Right ventricle myocardium superior (tissue), 1 donor: ENCODE results near the gene CABP7. TPM values are rescaled to one million over a fixed set of nuclear protein-coding genes. Genes with fewer than 3 reads are reported as not detected.

Experiments used
- ATAC-seq: fragments of 200-7000 bp; cut with Tn5 transposase; one replicate; pipeline ENCODE4 v1.9.1; 2020; ENCODE audit warnings: mild to moderate bottlenecking; ENCODE audit not compliant: poor library complexity
- DNase-seq: peaks from one replicate; pipeline ENCODE4 v3.0.0-alpha.2; 2020
- intact Hi-C: fragments of 100-400 bp; cut with DNase I; formaldehyde crosslinking; loops from one replicate; pipeline ENCODE4 v1.11.2; 2022
- total RNA-seq: library from RNA; stranded (reverse); fragmentation: NEBNext Ultra II Directional; extraction: Animal tissue kit (Norgen Biotek cat#: 25700); gene quantifications from one replicate; pipeline ENCODE4 v1.2.1, GENCODE V29; 2021
- donor health status: DM: no; HTN: yes; CAD: no; lungs with severe emphysema.

The CABP7 gene
- total RNA-seq, 1 donor from 2014 or later, result not detected

DNA sequence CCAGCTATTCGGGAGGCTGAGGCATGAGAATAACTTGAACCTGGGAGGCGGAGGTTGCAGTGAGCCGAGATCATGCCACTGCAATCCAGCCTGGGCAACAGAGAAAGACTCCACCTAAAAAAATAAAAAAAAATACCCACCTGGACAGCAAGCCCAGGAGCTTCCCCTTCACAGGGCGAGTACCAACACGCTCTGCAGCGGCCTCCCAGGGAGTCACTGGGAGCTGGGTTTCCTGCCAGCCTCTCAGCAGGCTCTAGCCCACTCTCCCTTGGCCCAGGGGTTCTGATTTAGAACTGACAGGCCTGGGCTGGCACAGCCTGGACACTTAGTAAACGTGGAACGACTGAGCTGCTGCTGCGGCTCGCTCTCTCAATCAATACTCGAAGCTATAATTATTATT is 2.0 kb upstream of the CABP7 start:
- intact Hi-C loops, result no loop called here
- ATAC-seq, result no peak
- DNase-seq, result no peak

DNA sequence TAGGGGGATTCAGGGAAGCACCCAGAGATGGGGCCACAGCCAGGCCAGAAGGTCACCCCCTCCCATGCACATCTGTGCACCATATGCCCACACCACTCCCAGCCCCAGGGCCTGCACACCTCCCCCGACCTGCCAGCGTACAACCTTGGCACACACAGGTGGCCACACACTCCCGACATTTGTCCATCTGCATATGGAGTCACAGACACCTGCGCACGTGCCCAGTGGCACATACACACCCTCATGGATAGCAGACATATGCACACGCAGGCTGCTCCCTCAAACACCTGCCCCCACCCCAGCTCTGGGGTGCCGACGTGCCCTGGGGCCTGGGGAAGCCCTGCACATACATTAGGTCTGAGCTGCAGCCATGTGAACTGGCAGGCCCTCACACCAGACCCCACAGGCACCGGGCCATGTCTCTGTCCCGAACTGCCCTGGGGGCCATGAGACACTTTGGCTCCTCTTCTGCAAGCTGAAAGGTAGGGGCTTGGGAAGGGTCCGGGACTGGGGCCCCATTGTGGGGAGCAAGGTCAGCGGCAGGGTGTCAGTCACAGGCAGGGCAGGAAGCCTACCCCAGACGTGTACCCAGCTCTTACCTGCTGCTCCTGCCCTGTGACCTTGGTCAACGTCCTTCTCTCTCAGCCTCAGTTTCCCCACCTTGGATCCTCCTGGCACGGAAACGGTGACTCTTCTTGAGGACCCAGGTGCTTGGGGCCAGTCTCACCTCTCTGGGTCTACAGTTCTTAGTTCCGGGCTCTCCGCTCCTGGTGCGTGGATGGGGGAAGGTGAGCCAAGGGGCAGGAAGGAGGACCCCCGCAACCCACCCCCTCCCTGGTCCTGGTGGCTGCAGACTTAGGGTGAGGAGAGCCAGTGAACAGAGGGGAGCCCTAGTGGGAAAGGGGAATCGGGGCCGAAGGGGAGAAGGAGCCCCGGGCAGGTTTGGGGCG is 579 bp upstream of the CABP7 start:
- no peak for DNase-seq
- intact Hi-C loops, result no loop called here
- ATAC-seq, result no peak

DNA sequence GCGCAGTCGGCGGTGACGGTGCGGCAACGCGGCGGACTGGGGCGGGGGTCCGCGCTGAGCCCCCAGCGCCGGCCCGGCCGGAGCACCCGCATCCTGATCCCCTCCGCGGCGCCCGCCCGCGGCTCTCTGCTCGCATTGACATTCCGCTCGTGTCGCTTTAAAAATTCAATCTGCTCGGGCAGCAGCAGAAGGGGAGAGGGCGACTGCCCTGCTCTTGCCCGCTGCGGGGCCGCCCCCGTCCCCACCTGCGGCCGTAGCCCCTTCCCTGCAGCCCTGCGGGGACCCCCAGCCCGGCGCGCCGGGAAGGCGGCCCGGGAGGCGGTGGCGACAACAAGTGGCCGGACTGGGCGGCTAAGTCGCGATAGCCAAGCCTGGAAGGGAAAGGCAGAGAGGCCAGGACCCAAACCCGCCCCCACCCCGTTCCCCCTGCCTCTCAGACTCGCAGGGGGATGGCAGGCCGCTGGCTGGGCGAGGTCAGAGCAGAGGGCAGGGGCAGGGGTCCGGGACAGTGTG is 1.1 kb downstream of the CABP7 start:
- ATAC-seq (no peak), DNase-seq (no peak)
- intact Hi-C loops, result no loop called here

DNA sequence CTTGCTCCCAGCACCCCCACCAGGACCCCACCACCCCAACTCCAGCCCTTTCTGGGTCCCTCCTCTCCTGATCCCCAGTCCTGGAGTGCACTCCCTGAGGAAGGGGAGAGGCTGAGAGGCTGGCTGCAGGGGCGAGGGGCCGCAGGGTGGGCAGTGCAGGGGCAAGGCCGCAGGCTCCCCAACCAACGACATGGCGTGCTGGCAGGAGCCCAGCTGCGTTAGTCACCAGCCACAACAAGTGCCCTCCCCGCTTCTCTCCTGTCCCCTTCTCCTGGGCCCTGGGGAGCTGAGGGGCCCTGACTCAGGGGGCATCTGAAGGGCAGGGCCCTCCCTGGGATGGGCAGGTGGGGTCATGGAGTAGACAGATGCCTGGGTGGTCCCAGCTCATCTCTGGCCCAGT is 2.3 kb downstream of the CABP7 start:
- DNase-seq (no peak), ATAC-seq (no peak)
- intact Hi-C loops, result no loop called here

DNA sequence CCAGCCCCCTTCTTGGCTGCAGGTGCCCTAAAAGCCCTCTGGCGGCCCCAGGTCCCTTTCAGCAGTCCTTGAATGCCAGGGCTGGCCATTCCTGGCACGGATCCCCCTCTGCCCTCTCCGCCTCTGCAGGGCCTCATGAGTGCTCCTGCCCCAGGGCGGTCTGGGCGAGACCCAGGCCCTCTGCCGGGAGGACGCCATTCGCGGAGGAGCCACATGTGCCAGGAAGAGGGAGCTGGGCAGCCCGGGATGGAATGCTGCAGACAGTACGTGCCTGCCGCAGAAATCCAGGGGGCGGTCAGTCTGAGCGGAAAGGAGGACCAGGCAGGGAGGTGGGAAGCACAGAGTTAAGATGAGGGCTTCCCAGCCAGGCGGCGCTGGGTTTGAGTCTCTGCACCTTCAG is 2.8 kb downstream of the CABP7 start:
- intact Hi-C loops, result no loop called here
- DNase-seq, result no peak
- ATAC-seq, result no peak

DNA sequence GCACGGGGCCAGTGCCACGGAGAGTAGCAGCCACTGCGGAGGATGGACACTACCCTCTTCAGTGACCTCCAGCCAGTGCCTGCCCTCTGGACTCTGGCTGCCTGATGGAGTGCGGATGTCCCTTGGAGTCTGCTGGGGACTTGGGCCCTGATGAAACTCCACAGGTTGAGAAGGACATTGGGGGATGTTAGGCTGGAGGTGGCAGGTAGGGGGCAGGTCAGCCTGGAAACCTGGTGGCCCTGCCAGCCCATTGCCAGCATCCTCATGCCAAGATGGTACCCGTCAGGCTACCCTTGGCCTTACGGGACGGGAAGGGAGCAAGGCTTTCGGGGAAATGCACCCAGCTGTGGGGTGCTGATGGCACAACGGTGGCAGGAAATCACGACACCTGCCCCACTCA is 4.0 kb downstream of the CABP7 start:
- intact Hi-C loops, result no loop called here
- DNase-seq, result no peak
- ATAC-seq, result no peak

DNA sequence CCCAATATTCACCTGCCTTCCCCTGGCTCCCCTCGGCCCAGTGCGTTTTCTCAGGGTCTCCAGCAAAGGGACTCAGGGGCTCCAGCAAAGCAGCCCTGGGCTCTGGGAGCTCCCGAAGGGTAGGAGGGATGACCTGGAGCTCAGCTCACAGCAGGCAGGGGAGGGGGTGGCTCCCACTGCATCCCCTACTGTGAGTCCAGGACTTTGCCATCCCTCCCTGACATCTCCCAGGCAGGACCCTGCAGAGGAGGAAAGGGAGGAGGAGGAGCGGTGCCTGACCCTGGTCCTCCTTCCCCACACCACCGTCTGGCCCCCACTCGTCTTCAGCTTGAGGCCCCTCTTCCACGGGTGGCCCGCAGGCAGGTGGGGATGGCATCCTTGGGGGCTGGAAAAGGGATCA is 5.0 kb downstream of the CABP7 start:
- intact Hi-C loops, result no loop called here
- ATAC-seq (no peak), DNase-seq (no peak)

DNA sequence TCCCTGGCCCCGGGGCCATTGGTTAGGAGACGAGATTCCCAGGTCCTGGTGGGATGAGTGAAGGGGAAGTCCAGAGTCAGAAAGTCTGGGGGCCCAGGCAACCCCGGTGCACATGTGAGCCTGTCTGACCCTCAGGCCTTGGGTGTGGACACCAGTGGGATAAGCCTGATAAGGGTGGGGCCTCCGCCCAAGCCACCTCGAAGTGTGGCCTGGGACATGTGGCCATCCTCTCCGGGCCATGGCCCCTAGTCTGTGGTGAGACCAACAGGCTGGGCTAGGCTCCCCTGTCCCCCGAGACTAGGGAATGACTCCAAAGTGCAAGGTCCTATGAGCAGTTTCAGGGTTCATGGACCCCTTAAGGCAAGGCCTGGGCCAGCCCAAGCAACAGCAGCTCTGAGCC is 6.3 kb downstream of the CABP7 start:
- intact Hi-C loops, result no loop called here
- DNase-seq (no peak), ATAC-seq (no peak)

DNA sequence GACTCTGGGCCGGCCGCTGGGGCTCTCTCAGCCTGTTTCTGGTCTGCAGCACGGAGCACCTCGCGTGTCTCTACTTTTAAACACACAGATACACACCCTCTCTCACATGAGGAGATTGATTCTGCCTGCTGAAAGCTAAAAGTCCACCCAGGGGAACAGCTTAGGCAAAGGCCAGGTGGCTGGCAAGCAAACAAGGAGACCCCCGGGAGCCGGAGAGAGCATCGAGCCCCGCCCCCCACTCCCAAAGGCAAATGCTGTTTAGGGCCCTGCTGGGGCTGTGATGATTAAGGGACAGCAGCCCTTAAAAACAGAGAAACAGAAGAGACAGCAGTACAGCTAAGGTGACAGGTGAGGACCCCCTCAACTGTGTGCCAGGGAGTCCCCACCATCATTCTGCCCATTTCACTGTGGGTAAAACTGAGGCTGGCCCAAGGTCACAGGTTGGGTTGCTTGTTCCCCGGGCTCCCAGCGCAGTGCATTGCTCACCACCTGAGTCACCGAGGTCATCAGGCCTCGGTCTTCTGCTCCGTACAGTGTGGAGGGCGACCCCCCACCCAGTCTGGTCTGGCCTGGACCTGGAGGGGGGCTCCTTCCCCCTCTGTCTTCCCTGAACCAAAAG is 6.8 kb downstream of the CABP7 start:
- intact Hi-C loops, result no loop called here
- ATAC-seq (no peak), DNase-seq (no peak)

DNA sequence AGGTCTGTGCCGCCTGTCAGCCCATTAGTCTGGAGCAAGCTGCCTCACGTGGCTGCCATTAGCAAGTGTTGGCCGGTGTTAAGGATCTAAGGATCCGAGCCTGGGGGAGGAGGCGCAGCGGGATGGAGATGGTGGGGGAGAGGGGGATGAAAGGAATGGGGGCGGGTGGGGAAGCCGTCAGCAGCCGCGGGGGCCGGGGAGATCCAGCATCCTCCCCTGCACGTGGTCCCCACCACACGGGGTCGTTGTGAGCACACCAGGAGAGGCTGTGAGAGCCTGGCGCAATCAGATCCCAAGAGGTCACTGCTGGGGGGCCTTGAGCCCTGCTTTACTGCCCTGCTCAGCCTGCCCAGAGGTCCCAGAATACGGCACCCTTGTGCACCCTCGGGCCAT is 7.3 kb downstream of the CABP7 start:
- ATAC-seq (peak; percentile 71), DNase-seq (peak; percentile 72)
- intact Hi-C loops, result no loop called here

DNA sequence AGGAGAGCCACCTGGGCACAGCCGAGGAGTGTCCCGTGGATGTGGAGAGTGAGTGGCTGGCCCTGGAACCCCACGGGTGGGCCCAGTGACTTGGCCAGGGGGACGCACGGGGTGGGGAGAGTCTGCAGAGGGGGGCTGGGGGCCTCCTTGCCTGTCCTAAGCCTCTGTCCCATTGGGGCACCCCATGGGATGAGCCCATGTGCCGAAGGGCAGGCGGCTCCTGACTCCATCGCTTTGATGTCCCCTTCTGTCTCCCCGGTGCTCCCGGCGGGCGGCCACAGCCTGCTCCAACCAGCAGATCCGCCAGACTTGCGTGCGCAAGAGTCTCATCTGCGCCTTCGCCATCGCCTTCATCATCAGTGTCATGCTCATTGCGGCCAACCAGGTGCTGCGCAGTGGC is 9.4 kb downstream of the CABP7 start:
- intact Hi-C loops, result no loop called here
- ATAC-seq (no peak), DNase-seq (no peak)

DNA sequence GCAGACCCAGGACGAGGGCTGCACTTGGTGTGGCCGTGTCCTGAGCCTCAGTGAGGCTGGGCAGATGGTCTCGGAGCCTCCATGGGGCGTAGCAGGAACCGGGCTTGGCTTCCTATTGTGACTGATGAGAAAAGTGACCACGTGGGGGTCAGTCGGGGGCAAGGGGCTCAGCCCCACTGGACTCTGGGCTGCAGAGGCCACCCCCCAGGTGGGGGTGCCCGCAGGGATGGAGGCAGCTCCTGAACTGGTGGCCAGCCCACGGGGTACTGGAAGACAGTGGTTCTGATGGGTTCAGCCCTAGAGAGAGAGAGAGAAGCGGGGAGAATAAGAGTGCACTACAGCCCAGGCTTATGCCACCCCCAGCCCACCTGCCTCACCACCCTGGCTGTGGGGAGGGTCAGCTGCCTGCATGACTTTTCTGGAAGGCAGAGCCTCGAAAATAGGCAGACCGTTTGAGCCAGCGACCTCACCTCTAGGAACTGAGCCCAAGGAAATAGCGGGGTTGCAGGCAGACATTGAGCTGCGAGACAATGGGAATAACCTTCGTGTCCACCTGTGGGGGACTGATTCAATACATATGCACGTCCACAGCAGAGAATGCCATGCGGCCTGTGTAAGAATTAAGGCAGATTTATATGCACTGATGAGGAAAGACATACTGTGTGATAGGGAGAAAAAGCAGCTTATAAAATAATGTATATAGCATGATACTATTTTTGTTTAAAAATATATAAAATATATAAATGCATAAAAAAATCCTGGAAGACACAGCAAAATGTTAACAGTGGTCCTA is 11.5 kb downstream of the CABP7 start:
- DNase-seq (no peak), ATAC-seq (no peak)
- intact Hi-C loops, result no loop called here

DNA sequence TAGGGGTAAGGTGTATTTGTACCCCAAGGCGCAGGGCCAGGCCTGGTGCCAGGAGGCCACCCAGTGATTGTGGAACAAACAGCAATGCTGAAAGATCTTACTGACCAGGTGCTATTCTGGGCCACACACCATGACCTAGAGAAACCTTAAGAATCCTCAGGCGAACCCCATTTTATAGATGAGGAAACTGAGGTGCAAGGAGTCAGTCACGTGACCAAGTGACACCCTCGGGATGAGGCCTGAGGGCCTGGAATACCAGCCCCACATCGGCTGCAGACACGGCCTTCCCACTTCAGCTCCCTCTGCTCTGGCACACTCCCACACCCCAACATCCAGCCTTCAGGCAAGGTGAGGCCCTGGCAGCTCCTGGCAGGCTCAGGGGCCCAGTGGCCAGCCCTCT is 13.1 kb downstream of the CABP7 start:
- intact Hi-C loops, result no loop called here
- ATAC-seq (no peak), DNase-seq (no peak)

DNA sequence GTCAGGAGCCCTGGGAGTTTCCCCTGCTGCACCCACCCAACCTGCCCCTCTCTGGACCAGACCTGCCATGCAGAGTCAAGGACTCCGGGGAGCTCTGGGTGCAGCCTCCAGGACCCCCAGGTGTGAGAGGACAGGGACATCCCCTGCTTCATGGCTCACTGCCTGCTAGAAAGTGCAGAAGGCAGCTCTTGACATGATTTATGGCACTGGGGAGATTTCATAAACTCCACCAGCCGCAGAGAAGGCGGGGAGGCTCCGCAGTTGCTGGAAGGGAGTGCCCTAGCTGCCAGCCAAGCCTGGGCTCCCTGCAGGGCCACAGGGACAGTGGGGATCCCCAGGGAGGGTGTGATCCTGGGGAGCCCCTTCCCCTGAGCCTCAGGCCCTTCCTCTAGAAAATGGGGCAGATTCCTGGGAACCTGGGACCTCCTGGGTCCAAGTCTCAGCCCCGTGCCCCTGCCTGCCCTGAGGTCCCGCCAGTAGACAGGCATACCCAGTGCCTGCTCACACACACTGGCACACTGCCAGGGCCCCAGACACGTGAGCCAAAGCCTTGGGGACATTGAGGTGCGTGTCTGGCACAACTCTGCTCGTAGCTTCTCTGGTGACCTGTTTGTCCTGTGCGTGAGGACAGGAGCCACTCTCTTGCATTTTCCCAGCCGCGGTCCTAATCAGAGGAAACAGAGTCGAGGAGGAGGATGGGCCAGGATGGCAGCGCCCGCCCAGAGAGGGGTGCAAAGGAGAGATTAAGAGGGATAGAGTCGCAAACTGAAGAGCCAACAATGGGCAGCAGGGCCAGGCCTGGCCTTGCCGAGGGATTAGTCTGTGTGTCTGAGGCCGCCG is 13.8 kb downstream of the CABP7 start:
- intact Hi-C loops, result no loop called here
- ATAC-seq (peak; percentile 48), DNase-seq (peak; percentile 56)

DNA sequence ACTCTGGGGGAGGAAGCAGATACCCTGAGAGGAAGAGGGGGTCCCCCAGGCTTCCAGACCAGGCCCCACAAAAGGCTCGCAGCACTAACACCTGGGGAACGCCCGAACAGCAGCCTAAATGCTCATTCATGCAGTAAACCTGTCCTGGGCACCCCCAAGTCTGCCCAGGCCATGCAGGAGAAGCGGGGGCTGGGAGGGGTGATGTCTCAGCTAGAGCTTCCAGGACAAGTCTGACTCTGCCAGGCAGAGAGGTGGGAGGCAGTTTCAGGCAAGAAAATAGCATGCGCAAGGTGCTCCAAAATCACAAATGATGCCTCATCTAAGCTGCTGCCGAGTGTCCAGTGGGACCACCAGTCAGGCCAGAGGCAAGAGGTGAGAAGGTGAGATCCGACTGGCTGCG is 14.6 kb downstream of the CABP7 start:
- ATAC-seq (no peak), DNase-seq (no peak)
- intact Hi-C loops, result no loop called here

DNA sequence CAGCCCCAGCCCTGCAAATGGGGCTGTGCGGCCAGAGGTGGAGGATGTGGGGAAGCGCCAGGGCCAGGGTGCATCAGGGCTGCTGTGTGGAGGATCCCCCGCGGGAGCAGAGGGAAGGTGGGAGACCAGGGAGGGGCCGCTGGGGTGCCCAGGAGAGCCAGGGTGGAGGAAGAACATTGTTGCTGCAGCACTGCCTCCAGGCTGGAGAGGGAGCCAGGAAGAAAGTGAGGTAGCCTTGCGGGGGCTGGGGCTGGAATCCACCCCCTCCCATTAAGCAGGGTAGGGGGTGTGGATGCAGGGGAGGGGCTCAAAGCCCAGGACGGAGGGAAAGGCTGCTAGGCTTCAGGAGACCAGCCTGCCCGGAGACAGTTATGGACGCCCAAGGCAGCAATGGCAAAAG is 15.0 kb downstream of the CABP7 start:
- intact Hi-C loops, result no loop called here
- ATAC-seq, result no peak
- DNase-seq, result no peak

DNA sequence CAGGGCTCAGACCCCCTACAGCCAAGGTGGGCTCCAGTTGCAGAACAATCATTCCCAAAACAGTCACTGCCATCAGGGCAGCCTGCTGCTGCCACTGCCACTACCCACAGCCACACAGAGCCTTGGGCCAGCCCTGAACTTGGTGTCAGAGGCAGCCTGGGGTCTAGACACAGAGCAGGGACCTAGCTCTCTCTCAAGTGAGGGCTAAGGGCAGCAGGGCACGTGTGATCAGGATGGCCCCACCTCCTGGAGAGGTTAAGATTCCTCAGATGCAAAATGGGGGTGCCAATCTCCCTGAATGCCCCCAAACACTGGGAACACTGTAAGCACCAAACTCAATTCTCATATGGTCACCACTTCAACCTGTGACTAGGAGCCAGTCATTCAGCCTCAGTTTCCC is 15.6 kb downstream of the CABP7 start:
- DNase-seq (no peak), ATAC-seq (no peak)
- intact Hi-C loops, result no loop called here

DNA sequence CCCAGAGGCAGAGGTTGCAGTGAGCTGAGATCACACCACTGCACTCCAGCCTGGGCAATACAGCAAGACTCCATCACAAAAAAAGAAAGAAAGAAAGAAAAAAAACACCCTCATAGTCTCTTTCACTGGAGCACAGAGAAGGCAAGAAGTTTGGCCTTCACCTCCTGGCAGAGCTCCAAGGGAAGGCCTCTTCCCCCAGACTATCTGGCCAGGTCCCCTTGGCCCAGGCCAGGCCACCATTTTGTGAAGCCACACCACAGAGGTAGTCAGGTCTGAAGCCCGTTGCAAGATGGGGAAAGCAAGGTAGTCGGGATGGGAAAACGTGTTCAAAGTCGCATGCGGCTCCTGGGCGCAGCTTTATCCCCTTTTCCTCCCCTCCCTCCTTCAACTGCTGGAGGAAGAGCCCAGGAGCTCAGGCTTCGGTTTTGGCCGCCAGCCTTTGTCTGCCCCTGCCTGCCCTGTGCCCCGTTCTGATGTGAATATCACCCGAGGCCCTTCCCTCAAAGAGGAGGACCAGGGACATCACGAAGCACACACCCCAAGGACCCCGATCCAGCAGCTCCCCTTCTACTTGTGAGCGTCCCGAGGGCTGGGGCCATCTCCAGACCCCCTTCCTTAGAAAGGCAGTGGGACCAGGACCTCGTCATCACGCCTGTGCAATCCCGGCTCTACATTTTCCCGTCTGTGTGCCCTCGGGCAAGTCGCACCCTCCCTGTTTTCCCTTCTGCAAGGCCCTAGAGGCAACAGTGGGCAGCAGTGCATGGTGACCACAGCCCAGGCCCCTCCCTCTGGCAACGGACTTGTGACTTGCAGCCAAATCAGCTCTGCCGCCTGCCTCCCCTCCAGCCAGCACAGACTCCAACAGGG is 17.7 kb downstream of the CABP7 start:
- no peak for DNase-seq

More for the DNA sequence above, 17.7 kb downstream of the CABP7 start:
- peak; percentile 50 for ATAC-seq
- intact Hi-C loops, result no loop called here
